NCI-H1417 (cell line): Measurements from ENCODE around the gene PCMTD2.
"Not testable (repeated sequence)": the region's sequence is repeated elsewhere in the genome, so short reads cannot be mapped to it uniquely, and the experiment has no call there.

Source experiments
- DNase-seq, 3 experiments: peaks; one replicate each; lab custom pipeline; 2025; lab: John Stamatoyannopoulos, UW

The PCMTD2 gene

GRCh38 chr20:64224351-64225170 lies 31.0 kb upstream of the PCMTD2 start:
- peak in 1 of 3 experiments; percentile 13 for DNase-seq

DNA sequence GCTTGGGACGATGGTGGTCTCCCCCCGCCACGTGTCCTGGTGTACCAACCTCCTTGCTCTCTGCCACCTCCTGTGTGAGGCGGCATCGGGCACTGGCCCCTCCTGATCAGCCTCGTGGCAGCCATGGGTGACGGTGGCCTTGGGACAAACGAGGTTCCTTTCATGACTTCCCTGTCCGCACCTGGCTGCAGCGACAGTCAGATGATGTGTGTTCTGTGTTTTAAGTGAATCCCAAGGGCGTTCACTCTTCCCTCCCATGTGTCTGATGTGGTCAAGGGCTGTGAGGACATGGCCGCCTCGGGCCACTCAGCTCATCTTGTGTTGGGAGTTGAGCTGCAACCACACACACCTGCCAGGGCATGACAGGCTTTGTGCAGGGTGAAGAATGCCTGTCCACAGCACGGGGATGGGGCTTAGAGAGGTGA lies 30.4 kb upstream of the PCMTD2 start:
- DNase-seq: peak in 1 of 3 experiments; percentile 19

DNA sequence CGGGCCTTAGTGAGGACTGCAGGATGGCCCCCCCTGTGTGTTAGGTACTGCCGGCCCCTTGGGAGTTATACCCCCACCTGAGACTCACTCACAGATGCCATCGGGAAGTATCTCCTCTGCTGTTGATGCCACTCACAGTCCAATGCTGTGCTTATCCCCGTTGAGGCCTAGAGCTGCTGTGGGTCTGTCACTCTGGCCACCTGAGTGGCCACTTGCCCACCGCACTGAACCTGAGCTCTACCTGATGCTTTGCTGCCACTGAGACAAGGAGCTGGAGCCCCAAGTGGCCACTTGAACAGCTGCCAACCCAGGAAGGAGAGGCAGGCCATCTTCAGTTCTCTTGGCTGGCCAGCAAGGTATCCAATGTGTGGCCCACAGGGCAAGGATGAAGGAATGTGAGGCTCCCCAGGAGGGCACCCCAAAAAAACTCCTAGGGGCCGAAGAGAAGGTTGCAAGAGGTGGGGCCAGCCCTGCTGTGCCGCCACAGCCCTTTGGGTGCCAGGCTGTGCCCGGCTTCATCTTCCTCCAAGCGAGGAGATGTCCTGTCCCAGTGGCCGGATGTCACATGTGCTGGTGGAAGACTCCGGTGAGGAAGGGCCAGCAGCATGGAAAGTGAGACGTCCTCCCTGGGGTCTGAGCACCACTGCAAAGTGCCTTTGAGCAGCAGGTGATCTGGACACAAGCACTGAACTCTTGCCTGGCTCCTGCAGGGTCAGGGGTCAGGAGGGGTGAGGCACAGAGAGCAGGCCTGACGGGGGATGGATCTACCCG lies 29.5 kb upstream of the PCMTD2 start:
- DNase-seq: no peak

DNA sequence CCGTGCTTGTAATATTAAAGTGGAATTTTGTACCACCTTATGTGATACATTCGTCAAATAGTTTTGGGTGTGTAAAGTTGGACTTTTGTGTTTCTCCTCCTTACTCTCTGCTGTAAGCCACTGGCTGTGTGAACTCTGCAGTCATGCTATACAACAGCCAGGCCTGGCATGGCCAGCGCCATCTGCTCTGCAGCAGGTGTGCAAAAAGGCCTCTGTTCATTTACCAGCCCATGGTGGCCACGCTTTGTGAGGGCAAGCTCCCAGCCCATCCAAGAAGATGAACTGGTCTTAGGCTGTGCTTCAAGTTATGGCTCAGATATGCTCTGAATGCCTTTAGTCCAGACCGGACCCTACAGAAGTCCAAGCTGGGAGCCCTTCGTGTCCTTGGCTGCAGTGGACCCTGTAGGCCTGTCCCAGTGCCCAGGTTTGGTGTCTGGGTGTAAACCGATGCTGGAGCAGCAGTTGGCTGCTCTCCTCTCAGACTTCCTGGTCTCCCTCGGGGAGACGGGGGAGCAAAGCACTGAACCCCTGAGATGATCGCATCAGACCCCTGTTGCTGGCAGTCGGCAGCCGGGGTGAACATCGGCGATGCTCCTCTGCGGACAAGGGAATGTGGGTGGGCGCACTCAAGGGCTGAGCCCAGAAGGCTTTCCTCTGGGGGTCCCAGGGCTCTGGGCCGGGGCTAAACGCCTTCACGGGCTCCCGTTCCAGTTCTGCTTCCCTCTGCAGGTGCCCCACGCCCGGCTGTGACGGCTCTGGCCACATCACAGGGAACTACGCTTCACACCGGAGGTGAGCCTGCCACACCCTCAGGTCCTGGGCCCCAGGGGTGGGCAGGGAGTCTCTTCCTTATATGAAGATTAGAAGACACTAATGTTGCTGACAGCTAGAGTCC lies 28.6 kb upstream of the PCMTD2 start:
- no peak for DNase-seq

- no peak for DNase-seq
Observed at GRCh38 chr20:64228086-64228653, 27.4 kb upstream of the PCMTD2 start.

DNA sequence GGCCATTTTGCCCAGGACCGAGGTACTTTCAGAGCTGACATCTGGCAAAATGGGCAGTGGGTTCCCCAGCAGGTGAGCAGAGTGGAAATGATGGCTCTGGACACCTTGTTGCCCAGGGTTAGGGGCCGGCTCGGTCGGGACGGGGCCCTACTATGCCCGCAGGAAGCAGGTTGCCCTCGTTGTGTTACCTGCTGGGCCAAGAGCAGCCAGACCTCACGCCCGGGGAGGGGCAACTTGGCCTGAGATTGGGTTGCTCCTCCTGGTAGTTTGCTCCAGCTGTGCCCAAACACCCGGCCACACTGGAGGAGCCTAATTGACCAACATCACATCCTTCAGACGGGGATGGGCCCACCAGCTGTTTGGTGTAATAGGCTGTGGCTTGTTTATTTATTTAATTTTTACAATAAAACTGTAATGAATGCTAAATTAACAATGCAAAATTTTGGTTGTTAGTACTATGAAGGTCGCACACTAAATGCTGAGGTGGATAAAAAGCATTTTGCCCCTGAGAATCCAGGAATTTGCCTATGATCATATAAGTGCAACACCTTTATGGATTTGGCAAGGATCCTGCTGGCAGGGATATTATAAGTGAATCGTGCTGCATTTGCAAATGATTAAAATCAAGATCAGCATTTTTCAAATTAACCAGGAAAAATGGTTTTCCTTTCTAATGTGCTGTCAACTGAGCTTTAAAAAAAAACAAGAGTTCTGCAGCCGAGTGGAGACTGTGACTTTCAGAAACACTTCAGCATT lies 26.6 kb upstream of the PCMTD2 start:
- DNase-seq: no peak

GRCh38 chr20:64229507-64230061 lies 26.0 kb upstream of the PCMTD2 start:
- no peak for DNase-seq

DNA sequence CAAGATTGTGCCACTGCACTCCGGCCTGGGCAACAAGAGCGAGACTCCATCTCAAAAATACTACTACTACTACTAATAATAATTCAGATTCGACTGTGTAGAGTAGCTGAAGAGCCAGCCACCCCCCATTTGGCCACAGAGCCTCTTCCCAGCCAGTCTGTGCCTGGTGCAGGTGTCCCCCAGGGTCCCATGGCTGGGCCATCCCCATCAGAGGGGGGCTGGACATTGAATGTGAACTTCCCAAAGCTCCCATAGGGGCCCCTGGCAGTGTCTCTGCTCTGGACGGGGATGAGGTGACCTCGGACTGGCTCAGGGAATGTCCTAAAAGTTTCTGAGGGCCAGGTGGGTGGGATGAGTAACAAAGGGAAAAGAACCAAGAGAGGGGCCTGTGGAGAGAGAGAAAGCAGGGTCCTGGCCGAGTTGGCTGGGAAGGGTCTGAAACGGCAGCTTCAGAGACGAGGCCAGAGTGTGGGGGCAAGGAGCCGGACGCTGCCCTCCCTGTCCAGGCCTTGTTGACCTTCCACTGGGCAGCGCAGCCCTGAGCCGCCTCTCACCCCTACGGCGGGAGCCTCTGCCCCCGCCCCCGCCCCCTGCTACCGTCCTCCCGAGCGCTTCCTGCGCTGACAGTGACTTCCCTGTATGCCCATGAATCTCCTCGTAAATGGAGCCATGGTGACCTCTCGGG lies 24.9 kb upstream of the PCMTD2 start:
- DNase-seq: no peak

DNA sequence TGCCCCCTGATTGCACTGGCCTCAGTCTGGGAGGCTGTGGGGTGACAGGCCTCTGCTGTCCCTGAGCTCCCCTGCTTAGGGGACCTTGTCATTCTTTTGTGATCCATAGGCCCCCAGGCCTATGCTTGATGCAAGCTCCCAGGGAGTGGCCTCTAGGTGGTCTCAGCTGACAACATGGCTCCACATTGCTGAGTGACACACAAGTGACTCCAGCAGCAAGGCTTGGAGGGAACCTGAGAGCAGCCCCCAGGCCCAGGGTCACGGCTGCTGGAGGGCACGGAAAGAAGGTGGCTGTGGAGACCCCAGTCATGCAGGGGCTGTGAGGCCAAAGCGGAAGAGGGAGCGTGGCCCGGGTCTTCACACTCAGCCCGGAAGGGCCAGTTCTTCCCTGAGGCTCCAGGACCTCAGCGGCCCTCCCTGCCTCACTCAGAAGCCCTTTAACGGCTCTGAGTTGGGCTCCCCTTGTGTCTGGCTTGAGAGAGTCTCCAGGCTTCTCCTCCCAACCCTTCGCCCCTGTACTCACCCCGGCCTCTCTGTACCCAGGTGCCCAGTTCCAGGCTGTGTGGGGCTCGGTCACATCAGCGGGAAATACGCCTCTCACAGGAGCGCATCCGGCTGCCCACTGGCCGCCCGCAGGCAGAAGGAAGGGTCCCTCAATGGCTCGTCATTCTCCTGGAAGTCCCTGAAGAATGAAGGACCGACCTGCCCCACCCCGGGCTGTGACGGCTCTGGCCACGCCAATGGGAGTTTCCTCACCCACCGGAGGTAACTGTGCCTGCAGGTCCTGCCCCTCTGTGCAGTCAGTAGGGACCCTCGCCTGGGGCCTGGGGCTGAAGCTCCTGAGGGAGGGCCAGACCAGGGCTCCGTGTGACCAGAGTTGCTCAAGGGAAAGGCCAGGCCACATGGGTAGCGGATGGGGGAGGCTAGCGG lies 23.7 kb upstream of the PCMTD2 start:
- no peak for DNase-seq

DNA sequence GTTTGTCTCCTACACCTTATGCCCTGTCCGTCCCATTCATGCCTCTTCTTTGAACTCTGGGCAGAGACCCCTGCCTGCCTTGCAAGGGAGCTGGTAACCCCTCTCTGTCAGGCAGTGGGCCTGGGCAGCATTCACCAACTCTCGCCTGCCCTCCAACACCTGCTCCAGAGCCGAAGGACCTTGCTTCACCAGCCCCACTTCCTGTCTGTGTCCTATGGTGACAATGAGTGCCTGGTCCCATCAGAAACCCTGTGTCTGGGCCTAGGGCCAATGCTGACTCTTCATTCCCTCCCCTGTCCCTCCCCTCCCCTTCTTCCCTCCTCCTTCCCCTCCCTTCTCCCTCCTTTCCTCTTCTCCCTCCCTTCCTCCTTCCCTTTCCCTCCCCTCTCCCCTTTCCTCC lies 22.8 kb upstream of the PCMTD2 start:
- DNase-seq: peak in 1 of 3 experiments; percentile 20

DNA sequence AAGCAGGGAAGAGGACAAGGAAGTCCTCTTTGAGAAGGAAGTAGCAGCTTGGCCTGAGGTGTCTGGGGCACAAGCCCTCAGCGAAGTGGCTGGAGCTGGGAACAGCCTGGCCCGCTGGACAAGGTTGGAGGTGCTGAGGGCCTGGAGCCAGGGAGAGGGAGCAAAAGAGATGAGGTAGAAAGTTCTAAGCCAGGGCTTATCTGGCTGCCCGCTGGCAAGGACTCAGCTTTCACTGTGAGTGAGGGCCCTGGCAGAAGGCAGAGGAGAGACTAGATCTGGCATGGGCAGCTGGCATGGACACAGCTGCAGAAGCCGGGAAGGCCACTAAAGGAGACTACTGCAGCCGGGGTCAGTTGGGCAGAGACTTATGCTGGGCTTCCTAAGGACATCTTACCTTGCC lies 21.8 kb upstream of the PCMTD2 start:
- DNase-seq: no peak

DNA sequence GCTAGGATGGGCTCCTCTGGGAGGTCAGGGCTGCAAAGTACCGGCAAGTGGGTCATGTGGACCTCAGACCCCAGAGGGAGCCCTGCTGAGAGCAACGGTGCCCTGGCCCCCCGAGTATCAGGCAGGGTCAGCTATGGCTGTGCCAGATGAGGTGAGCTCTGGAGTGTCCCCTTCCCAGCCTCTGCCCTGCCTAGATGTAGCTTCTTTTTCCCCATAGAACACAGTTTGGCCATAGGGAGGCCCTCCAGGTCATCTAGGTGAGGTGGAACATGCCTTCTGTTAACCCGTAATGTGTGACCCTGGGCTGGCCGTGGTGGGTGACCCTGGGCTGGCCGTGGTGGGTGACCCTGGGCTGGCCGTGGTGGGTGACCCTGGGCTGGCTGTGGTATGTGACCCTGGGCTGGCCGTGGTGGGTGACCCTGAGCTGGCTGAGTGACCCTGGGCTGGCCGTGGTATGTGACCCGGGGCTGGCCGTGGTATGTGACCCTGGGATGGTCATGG lies 21.2 kb upstream of the PCMTD2 start:
- no peak for DNase-seq

DNA sequence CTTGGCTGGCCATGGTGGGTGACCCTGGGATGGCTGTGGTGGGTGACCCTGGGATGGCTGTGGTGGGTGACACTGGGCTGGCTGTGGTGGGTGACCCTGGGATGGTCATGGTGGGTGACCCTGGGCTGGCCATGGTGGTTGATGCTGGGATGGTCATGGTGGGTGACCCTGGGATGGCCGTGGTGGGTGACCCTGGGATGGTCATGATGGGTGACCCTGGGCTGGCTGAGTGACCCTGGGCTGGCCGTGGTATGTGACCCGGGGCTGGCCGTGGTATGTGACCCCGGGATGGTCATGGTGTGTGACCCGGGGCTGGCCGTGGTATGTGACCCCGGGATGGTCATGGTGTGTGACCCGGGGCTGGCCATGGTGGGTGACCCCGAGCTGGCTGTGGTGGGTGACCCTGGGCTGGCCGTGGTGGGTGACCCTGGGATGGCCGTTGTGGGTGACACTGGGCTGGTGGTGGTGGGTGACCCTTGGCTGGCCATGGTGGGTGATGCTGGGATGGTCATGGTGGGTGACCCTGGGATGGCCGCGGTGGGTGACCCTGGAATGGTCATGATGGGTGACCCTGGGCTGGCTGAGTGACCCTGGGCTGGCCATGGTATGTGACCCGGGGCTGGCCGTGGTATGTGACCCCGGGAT lies 20.5 kb upstream of the PCMTD2 start:
- DNase-seq: not testable (repeated sequence)

- DNase-seq: no peak
Observed at GRCh38 chr20:64236137-64237088, 19.1 kb upstream of the PCMTD2 start.

DNA sequence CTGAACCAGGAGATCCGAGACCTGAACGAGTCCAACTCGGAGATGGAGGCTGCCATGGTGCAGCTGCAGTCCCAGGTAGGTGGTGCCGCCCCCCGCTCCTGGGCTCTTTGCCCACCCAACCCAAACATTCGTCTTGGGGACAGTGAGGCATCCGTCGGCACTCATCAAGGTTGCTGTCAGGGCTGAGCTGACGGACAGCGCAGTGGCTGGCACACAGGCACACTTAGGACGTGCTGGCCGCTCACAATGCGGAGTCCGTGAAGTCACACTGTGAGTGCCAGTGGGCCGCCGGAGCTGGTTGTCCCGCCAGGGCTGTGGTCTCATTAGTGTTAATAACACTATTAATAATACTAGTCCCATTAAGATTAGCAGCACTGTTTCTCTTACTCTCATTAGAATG lies 18.2 kb upstream of the PCMTD2 start:
- no peak for DNase-seq

DNA sequence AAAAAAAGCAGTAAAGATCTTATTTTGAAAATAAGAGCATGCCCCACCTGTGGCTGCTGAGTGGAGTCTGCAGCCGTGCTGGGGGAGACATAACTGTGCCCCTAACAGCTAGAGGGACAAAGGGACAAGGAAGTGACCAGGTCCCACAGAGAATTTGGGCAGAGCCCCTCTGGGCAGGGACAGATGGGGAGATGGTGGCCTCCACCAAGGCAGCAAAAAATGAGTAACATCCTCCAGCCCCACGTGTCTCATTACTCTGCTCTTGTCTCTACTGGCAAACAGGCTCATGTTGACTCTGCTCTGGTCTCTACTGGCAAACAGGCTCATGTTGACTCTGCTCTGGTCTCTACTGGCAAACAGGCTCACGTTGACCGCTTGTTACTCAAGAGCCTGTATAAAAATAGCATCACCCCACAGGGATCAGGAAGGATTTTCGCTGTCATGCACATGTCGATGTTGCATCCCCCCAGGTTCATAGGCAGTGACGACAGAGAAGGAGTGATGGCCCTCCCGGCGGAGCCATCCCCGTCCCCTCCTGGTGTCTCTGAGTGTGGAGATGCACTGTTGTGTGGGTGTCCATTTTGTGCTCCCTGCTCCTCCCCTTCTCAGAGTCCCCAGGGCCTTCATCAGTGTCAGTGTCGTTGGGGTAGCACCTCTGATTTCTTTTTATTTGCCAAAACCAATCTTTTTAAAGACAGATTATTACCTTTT lies 17.3 kb upstream of the PCMTD2 start:
- no peak for DNase-seq
